ENCODE data around the gene CD164.

Gene CD164

DNA sequence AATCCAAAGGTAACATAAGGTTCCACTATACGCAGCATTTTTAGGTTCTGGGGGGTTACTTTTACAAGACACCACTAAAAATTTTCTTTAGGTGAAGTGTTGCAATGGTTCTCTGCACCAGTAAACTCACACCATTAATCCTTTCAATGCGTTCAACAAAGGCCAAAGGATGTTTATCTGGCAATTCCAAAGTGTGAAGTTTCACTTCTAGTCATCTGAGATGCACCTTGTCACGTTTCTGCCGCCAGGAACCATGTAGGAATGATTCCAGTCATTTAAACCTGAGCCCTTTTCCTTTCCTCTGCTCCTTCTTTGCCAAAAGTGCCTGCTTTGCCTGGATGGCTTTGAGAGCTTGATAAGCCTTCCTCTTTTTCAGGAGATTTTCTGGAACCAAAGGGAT lies 54.8 kb downstream of the CD164 start:
- TF ChIP-seq CTCF (IDR thresholded peaks at IDR 0.05): no peak

DNA sequence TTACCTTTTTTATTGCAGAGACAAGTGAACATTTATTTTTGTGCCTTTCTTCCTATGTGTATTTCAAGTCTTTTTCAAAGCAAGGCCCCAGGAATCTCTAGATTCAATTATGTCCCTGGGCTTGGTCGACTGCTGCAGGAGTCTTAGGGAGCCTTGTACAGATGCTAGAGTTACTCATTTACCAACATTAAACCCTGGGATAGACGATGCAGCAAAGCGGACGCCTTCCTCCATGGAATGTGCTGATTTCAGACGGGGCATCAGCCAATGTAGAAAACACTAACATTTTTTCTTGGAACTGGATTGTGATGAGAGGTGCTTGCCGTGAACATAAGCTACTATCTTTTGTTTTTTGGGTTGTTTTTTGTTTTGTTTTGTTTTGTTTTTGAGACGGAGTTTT lies 55.9 kb downstream of the CD164 start:
- no peak for TF ChIP-seq CTCF (IDR thresholded peaks at IDR 0.05)

DNA sequence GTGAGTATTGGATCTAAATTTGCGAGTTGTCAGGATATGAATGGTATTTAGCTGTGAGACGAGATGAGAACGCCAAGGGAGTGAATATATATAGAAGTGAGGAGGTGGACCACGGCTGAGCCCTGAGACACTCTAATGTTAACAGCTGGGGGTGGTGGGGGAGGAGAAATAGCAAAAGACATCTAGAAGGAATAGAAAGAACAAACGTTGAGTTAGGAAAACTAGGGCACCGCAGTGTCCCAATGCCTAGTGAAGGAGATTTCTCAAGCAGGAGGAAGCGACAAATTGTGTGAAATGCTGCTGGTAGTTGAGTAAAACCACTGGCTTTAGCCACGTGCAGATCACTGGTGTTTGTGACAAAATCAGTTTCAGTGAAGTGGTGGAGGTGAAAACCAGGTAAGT lies 56.9 kb downstream of the CD164 start:
- no peak for TF ChIP-seq CTCF (IDR thresholded peaks at IDR 0.05)

- no peak for TF ChIP-seq CTCF (IDR thresholded peaks at IDR 0.05)
These were observed 59.0 kb downstream of the CD164 start for GRCh38 chr6:109323241-109323640.

DNA sequence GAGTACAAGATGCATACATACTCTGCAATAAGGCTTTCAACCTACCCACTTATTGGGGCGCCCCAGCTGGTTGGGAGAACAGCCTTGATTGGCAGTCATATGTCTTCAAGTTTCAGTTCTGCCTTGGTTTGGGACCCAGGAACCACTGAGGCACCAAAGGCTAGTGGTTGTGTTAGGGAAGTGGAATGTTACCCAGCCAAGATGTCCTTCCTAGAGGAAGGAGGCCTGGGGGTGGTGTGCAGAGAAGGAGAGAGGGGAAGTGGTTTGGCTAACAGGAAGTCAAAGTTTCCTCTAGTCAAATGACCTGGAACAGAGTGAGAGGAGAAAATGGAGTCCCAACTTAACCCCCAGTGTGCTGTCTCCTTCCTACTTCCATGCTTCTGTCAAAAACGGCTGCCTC lies 59.4 kb downstream of the CD164 start:
- TF ChIP-seq CTCF (IDR thresholded peaks at IDR 0.05): no peak

GRCh38 chr6:109321752-109322151 lies 60.5 kb downstream of the CD164 start:
- no peak for TF ChIP-seq CTCF (IDR thresholded peaks at IDR 0.05)

- no peak for TF ChIP-seq CTCF (IDR thresholded peaks at IDR 0.05)
These were observed 62.2 kb downstream of the CD164 start for GRCh38 chr6:109320072-109320471.

- TF ChIP-seq CTCF (IDR thresholded peaks at IDR 0.05): no peak
These were observed 63.9 kb downstream of the CD164 start for GRCh38 chr6:109318328-109318876.
